GM18498 (cell line): ENCODE measurements around the gene OTUD5.
"Not testable (repeated sequence)": the region's sequence is repeated elsewhere in the genome, so short reads cannot be mapped to it uniquely, and the experiment has no call there.

Experiments
- ATAC-seq: cut with Tn5 transposase; IDR thresholded peaks from one replicate; pipeline ENCODE4 v1.9.1; 2021; ENCODE audit warnings: mild to moderate bottlenecking, moderate library complexity; ENCODE audit not compliant: unreplicated experiment

Gene OTUD5

DNA sequence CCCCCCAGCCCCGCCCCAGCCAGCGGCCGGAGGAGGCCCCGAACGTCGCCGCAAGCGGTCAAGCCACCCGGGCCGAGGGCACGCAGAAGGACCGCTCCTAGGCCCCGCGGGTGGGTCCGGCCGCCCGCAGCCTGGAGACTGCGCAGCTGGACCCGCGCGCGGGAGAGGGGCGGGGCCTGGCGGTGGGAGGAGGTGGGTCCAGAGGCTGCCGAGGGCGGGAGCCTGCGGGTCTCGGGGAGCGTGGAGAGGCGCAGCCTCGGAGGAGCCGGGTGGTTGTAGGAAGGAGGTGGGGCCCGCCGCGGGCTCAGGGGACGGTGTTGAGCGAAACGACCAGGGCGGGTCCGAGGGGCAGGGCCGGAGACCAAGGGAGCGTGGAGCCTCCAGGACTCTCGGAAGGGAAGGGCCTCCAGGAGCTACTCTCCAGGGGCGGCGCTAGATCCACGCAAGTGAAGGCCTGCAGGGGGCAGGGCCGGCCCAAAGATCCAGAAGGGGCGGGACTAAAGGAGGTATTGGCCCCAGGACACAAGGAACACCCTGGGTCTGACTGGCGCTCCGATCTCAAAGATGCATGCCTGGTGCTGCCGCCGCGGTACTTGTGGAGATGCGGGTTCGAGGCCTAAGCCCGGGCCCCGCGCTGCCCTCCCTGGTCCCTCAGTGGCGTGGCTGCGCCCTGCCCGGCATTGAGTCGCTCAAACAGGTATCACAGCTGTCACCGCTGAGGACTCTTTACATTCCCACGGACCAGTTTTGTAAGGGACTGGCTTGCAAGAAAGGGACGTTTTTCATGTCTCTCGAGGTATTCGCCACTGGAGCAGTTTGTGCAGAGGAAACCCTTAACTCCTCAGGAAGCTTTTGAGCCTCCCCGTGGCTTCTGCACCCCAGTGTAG, 65.8 kb downstream of the OTUD5 start:
- ATAC-seq = peak; percentile 91

DNA sequence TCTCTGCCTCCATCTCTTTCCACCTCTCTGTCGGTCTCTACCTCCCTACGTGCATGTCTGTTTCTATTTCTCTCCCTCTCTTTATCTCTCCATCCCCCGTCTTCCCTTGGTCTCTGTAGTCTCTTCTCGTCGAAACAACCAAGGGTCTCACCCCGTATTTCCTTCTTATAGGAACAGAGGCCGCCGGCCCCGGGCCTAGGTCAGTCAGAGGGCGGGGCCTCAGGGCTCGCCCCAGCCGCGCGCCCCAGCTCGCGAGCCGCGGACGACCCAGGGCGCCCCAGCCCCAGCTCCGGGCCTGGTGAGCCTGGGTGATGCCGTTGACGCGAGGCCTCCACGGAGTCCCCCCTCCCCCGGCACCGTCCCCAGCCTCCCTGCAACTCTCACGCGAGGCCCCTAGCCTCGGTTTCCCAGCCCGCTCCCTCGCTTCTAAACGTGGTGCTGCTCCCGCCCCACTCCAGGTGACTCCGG, 66.4 kb downstream of the OTUD5 start:
- ATAC-seq = peak; percentile 57

DNA sequence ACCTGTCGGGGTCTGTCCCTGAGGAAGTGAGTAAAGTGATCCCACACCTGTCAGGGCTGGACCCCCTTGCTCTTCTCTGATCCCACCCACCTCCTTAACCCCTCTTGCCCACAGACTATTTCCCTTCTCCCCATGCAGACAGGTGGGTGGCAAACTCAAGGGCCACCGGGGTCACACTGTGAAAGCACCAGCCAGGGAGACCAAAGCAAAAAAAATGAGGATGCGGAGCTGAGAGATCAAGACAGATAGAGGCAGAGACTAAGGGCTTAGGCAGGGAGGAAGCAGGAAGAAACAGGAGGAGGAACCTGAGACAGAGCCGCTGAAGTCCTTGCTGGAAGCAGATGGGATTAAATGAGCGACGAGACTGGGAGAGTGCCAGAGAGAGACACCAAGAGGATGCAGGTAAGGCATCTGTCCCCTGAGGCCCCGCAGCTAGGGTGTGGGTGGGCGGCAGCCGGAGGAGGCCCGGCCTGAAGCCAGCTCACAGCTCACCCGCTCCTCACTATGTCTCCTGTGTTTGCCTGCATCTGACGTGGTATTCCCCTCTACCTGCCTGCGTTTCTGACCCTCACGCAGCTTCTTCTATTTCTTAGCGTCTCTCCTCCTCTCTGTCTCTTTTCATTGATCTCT, 67.0 kb downstream of the OTUD5 start:
- no peak for ATAC-seq

DNA sequence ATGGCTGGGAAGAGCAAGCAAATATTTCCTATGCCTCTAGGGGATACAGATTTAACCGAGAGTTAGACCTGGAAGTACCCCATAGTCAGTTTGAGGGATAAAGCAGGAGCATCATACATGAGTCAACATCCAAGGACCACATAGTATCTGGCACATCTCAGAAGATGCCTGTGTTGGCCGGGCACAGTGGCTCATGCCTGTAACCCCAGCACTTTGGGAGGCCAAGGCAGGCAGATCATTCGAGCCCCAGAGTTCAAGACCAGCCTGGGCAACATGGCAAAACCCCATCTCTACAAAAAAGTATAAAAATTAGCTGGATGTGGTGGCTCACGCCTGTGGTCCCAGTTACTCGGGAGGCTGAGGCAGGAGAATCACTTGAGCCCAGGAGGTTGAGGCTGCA, 70.8 kb downstream of the OTUD5 start:
- ATAC-seq = not testable (repeated sequence)

DNA sequence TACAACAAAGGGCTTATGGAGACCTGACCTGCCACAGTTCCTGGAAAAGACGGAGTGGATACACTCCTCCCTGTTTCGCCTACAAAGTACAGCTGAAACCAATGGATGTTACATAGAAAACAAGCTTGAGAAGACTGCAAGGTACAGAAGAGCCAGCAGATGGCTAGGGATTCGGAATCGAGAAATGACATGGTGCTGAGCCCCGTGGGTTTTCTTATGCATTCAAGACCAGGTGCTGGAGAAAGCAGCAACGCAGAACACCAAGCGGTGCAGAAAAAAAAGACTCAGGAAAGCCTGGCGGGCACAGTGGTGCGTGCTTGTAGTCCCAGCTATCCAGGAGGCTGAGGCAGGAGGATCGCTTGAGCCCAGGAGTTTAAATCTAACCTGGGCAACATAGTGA, 73.7 kb downstream of the OTUD5 start:
- ATAC-seq = no peak

DNA sequence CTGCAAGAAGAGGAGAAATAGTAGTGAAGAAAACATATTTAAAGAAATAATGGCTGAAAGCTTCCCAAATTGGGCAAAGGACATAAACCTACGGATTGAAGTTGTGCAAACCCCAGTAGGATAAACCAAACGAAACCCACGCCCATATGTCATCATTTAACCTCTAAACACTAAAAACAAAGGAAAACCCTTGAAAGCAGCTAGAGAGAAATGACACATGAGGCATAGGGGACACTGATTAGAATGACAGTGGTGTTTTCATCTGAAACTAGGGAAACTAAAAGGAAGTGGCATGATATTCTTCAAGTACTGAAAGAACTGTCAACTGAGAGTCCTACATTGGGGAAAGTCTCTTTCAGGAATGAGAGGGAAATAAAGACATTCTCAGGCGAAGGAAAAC, 80.5 kb downstream of the OTUD5 start:
- ATAC-seq = not testable (repeated sequence)
